Upper lobe of right lung (tissue), 1 donor: ENCODE data around the gene TMEM266. TPM values are rescaled to one million over a fixed set of nuclear protein-coding genes. Genes with fewer than 3 reads are reported as not detected.

Experiments used
- ATAC-seq: fragments of 200-7000 bp; cut with Tn5 transposase; one replicate; pipeline ENCODE4 v1.9.1; 2020; ENCODE audit warnings: mild to moderate bottlenecking, moderate library complexity
- DNase-seq: peaks from one replicate; pipeline ENCODE4 v3.0.0-alpha.2; 2020
- H3K27ac ChIP-seq: fragments of 200-600 bp; one replicate; pipeline ENCODE4 v1.8.0; 2022
- H3K27me3 ChIP-seq: fragments of 200-600 bp; one replicate; pipeline ENCODE4 v1.8.0; 2022; ENCODE audit warnings: mild to moderate bottlenecking
- H3K36me3 ChIP-seq: fragments of 200-600 bp; one replicate; pipeline ENCODE4 v1.8.0; 2022
- H3K4me1 ChIP-seq: fragments of 200-600 bp; one replicate; pipeline ENCODE4 v1.8.0; 2022
- H3K4me3 ChIP-seq: fragments of 200-600 bp; one replicate; pipeline ENCODE4 v1.8.0; 2022; ENCODE audit warnings: mild to moderate bottlenecking
- H3K9me3 ChIP-seq: fragments of 200-600 bp; one replicate; pipeline ENCODE4 v1.8.0; 2022
- CTCF ChIP-seq: fragments of 200-600 bp; IDR thresholded peaks from one replicate; pipeline ENCODE4 v1.8.0; 2022; ENCODE audit warnings: antibody characterized with exemption
- intact Hi-C: fragments of 100-400 bp; cut with DNase I; formaldehyde crosslinking; loops from one replicate; pipeline ENCODE4 v1.11.0; 2022
- total RNA-seq: library from RNA; stranded (reverse); fragmentation: NEBNext Ultra II Directional; extraction: Animal tissue kit (Norgen Biotek cat#: 25700); gene quantifications from one replicate; pipeline ENCODE4 v1.2.1, GENCODE V29; 2021
- donor health status: DM: no; HTN: yes; CAD: no; lungs with severe emphysema.

The TMEM266 gene
- total RNA-seq, 1 donor from 2014 or later, result 2.5 TPM

DNA sequence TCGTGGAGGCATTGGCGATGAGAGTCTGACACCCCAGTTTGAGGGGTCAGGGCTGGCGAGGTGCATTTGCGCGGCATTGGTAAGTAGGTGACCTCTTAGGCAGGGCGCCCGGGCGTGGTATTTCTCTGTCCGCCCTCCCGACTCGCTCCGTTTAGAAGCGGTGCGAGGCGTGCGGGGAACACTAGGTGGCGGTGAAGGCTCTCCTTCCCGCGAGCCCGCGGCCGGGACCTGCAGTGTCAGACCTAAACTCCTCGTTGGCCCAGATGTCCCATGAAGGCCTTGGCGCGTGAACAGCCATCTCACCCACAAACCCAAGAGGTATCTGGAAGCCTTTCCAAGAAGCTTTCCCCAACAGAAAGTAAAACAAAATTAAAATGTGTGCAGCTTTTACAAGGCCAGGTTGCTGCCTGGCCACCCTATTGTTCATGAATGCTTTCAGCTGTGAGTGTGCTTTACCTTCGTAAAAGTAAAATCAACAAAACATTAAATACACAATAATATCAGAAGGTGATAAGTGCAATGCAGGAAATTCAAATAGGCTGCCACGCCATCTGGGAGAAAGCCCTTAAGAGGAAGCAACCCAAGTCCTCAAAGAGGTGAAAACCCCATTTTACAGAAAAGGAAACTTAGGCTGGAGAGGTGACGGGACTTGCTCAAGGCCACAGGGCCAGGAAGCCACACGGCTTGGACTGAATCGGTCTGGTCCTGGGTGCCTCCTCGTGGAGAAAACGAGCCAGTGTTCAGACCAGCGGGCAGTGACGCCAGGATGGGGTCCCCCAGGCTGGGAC, 131.2 kb downstream of the TMEM266 start:
- Histone ChIP-seq H3K27me3 (peaks cover 25% of the 10 kb centered on the region), H3K36me3 (no peaks in the 10 kb centered on the region), H3K4me1 (peaks cover 10% of the 10 kb centered on the region), H3K27ac (no peak overlapping the region), H3K4me3 (peak overlapping the region; percentile 13), H3K9me3 (no peaks in the 10 kb centered on the region)
- DNase-seq (peak; percentile 89), ATAC-seq (peak; percentile 92)
- peak; percentile 85 for TF ChIP-seq CTCF
- intact Hi-C loops, result no loop called here

GRCh38 chr15:76191539-76192244, 131.9 kb downstream of the TMEM266 start:
- Histone ChIP-seq H3K4me3 (no peak overlapping the region), H3K27me3 (peaks cover 25% of the 10 kb centered on the region), H3K36me3 (no peaks in the 10 kb centered on the region), H3K9me3 (no peaks in the 10 kb centered on the region), H3K27ac (no peak overlapping the region), H3K4me1 (peaks cover 11% of the 10 kb centered on the region)
- ATAC-seq, result no peak
- intact Hi-C loops, result no loop called here
- no peak for DNase-seq
- TF ChIP-seq CTCF, result no peak

- no peak for DNase-seq
- H3K4me3 ChIP-seq, result no peak overlapping the region
- H3K27me3 ChIP-seq, result peaks cover 25% of the 10 kb centered on the region
- H3K27ac ChIP-seq, result no peak overlapping the region
- intact Hi-C loops, result no loop called here
- TF ChIP-seq CTCF, result no peak
- peaks cover 15% of the 10 kb centered on the region for H3K4me1 ChIP-seq
- no peaks in the 10 kb centered on the region for H3K9me3 ChIP-seq
- ATAC-seq, result no peak
- no peaks in the 10 kb centered on the region for H3K36me3 ChIP-seq
Measured at GRCh38 chr15:76192715-76193114, 132.9 kb downstream of the TMEM266 start.

DNA sequence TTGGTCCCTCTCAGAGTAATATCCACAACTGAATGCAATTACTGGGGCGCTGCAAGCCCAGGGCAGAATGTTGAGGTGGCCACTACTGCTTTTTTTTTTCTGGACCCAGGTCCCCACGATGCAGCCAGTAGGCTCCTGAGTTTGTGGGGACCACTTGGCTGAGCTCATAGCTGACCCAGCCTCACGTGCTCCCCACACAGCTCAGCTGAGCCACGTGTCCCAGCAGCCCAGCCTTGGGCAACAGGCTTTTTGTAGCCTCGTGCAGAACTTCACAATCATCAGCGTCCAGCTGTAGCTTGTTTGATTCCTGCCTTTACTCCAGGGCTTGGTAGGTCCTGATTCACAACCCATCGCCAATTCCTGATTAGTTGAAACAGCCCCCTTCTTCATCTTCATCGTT, 134.1 kb downstream of the TMEM266 start:
- no peak overlapping the region for H3K4me3 ChIP-seq
- H3K36me3 ChIP-seq, result no peaks in the 10 kb centered on the region
- no peaks in the 10 kb centered on the region for H3K9me3 ChIP-seq
- ATAC-seq, result no peak
- H3K27ac ChIP-seq, result no peak overlapping the region
- TF ChIP-seq CTCF, result no peak
- H3K4me1 ChIP-seq, result peaks cover 15% of the 10 kb centered on the region
- intact Hi-C loops, result no loop called here
- no peak for DNase-seq
- peaks cover 25% of the 10 kb centered on the region for H3K27me3 ChIP-seq

GRCh38 chr15:76195506-76196268, 135.9 kb downstream of the TMEM266 start:
- DNase-seq (no peak), ATAC-seq (no peak)
- peaks cover 12% of the 10 kb centered on the region for H3K4me1 ChIP-seq
- H3K36me3 ChIP-seq, result no peaks in the 10 kb centered on the region
- H3K4me3 ChIP-seq, result no peak overlapping the region
- H3K9me3 ChIP-seq, result no peaks in the 10 kb centered on the region
- intact Hi-C loops, result no loop called here
- H3K27me3 ChIP-seq, result peaks cover 14% of the 10 kb centered on the region
- TF ChIP-seq CTCF, result no peak
- H3K27ac ChIP-seq, result no peak overlapping the region
